Kidney (tissue), 14 donors: ENCODE measurements around the gene SYDE2. TPM values are rescaled to one million over a fixed set of nuclear protein-coding genes. Genes with fewer than 3 reads are reported as not detected.

Source experiments
- DNase-seq, 5 donors: peaks; one replicate each; pipeline ENCODE4 v3.0.0-alpha.2; 2013 to 2020
- FAIRE-seq: peaks from 2 replicates; lab custom pipeline; 2012; peaks lifted over from hg19 to GRCh38; lab: Jason Lieb, UNC
- H3K27ac ChIP-seq, 2 donors: one replicate each; pipeline ENCODE4 v1.7.0; 2013; ENCODE audit warnings: low read depth in 2 of 2, low read length in 2 of 2, inconsistent platforms in 1 of 2
- H3K27me3 ChIP-seq: one replicate; pipeline ENCODE4 v1.7.1; 2013; ENCODE audit warnings: low read length, inconsistent platforms; ENCODE audit not compliant: control insufficient read depth, insufficient read depth
- H3K36me3 ChIP-seq, 3 donors: one replicate each; pipeline versions ENCODE4 v1.7.0 to v1.7.1; 2013; ENCODE audit warnings: low read length in 3 of 3, control low read depth in 1 of 3, inconsistent platforms in 1 of 3; ENCODE audit not compliant: insufficient read depth in 3 of 3, control insufficient read depth in 2 of 3
- H3K4me1 ChIP-seq, 3 donors: one replicate each; pipeline versions ENCODE4 v1.7.0 to v1.7.1; 2013; ENCODE audit warnings: low read length in 3 of 3, inconsistent platforms in 1 of 3, low read depth in 1 of 3; ENCODE audit not compliant: control insufficient read depth in 2 of 3, insufficient read depth in 2 of 3
- H3K4me3 ChIP-seq, 3 donors: one replicate each; pipeline versions ENCODE4 v1.7.0 to v1.8.1; 2013; ENCODE audit warnings: low read length in 3 of 3, control low read depth in 1 of 3, inconsistent platforms in 1 of 3
- H3K9ac ChIP-seq, 3 donors: one replicate each; pipeline versions ENCODE4 v1.7.0 to v1.7.1; 2013; ENCODE audit warnings: low read length in 3 of 3, control low read depth in 1 of 3, inconsistent platforms in 1 of 3
- H3K9me3 ChIP-seq, 3 donors: one replicate each; pipeline versions ENCODE4 v1.7.0 to v1.7.1; 2013; ENCODE audit warnings: low read length in 3 of 3, control low read depth in 1 of 3, inconsistent platforms in 1 of 3; ENCODE audit not compliant: control insufficient read depth in 2 of 3, insufficient read depth in 1 of 3
- intact Hi-C: fragments of 100-400 bp; cut with DNase I; formaldehyde crosslinking; loops from one replicate; pipeline ENCODE4 v1.11.1; 2022
- polyA plus RNA-seq: library from polyadenylated mRNA; stranded (reverse); fragments of 350-450 nt; fragmentation: Illumina TruSeq; extraction: RNeasy Lipid Tissue Mini Kit (QIAGEN cat#74804); gene quantifications from one replicate; pipeline ENCODE4 v1.2.3, GENCODE V29; 2014; ENCODE audit warnings: low read depth, low replicate concordance; ENCODE audit not compliant: insufficient read depth
- total RNA-seq: library from RNA; stranded (reverse); fragmentation: NEBNext Ultra II Directional; extraction: Animal tissue kit (Norgen Biotek cat#: 25700); gene quantifications from one replicate; pipeline ENCODE4 v1.2.1, GENCODE V29; 2021
- TF ChIP-seq, protein P1 (sequence below): IDR thresholded peaks from 3 replicates; pipeline ENCODE4 v1.5.1; 2012; ENCODE audit warnings: mild to moderate bottlenecking, moderate library complexity, borderline replicate concordance; ENCODE audit not compliant: insufficient read depth; ENCODE audit errors: extremely low read depth
- donor health status: control.
- donor health status: control.
- donor health status: control.
- donor health status: control.
- donor health status: control.
- donor health status: DM: yes; HTN: yes; CAD: no.
- donor health status: Normal renal cell carcinoma (clear cell type).

Gene SYDE2
- total and polyA plus RNA-seq, 2 donors from 2014 or later, result 1.3 to 7.0 TPM

DNA sequence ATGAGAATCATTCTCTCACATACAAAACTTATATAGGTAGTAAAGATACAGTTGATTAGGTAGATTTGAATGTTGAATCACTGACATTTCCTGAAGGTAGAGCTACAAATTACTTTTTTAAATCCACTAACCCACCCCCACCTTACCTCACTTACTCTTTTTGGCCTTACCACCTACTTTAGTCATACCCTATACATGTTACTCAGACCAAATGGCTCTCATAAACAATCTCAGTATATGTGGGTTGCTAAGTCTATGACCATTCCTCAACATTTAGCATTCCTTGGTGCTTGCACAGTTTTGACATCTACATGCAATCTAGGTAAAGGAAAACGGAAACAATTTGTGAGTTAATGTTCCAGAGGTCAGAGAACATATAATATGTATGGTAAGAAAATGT is 26.3 kb downstream of the SYDE2 start:
- Histone ChIP-seq H3K4me1 (no peaks in the 10 kb centered on the region), H3K27ac (no peak overlapping the region), H3K9ac (no peak overlapping the region), H3K9me3 (no peaks in the 10 kb centered on the region), H3K36me3 (peaks cover 0 to 5% (median 2%) of the 10 kb centered on the region in 3 donors), H3K27me3 (no peaks in the 10 kb centered on the region), H3K4me3 (no peak overlapping the region)
- FAIRE-seq, result no peak
- intact Hi-C loops, result no loop called here
- TF ChIP-seq, protein P1, sequence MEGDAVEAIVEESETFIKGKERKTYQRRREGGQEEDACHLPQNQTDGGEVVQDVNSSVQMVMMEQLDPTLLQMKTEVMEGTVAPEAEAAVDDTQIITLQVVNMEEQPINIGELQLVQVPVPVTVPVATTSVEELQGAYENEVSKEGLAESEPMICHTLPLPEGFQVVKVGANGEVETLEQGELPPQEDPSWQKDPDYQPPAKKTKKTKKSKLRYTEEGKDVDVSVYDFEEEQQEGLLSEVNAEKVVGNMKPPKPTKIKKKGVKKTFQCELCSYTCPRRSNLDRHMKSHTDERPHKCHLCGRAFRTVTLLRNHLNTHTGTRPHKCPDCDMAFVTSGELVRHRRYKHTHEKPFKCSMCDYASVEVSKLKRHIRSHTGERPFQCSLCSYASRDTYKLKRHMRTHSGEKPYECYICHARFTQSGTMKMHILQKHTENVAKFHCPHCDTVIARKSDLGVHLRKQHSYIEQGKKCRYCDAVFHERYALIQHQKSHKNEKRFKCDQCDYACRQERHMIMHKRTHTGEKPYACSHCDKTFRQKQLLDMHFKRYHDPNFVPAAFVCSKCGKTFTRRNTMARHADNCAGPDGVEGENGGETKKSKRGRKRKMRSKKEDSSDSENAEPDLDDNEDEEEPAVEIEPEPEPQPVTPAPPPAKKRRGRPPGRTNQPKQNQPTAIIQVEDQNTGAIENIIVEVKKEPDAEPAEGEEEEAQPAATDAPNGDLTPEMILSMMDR, result no peak
- no peak for DNase-seq

DNA sequence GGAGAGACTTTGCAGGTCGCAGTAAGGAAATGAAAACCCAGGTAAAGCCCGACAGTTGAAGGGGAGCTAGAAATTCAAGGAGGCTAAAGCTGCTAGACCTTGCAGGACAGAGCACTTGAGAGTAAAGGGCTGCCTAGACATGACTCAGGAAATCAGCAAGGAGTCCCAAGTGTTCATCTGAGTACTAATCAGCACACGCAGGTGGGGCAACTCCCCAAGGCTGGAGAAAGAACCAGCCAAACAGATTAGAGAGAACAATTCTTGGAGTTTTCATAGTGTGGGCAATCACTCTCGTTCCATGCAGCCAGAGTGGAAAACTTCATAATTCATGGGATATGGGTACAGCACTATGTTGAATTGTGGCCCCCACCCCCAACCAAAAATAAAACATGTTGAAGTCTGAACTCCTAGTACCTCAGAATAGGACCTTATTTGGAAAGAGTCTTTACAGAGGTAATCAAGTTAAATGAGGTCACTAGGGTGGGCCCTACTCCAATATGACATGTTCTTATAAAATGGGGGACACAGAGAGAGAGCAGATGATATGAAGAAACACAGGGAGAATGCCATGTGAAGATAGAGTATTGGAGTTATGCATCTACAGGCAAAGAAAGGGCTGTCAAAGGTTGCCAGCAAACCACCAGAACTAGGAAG is 28.0 kb downstream of the SYDE2 start:
- no peak overlapping the region for H3K9ac ChIP-seq
- no peak for FAIRE-seq
- TF ChIP-seq, protein P1, result no peak
- intact Hi-C loops, result no loop called here
- H3K36me3 ChIP-seq, result peaks cover 0 to 5% (median 2%) of the 10 kb centered on the region in 3 donors
- no peaks in the 10 kb centered on the region for H3K27me3 ChIP-seq
- no peaks in the 10 kb centered on the region for H3K9me3 ChIP-seq
- no peak overlapping the region for H3K4me3 ChIP-seq
- no peaks in the 10 kb centered on the region for H3K4me1 ChIP-seq
- H3K27ac ChIP-seq, result no peak overlapping the region
- DNase-seq, result no peak

DNA sequence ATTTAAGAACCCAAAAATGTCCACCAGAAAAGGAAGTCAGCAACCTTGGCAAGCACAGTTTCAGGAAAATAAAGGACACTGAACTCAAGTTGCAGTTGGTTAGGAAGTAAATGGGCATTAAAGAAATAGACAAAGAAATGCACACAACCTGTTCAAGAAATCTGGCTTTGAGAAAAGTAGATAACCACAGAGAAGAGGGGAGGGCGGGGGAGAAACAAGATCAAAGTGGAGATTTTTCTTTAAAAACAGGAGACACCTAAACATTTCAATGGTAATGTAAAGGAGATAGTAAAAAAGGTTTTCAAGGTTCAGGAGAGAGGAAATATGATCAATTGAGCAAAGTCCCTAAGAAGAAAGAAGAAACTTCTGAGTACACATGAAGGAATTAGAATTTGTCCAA is 29.1 kb downstream of the SYDE2 start:
- FAIRE-seq (no peak), DNase-seq (no peak)
- H3K4me3 ChIP-seq, result no peak overlapping the region
- TF ChIP-seq, protein P1, result no peak
- H3K9me3 ChIP-seq, result no peaks in the 10 kb centered on the region
- intact Hi-C loops, result no loop called here
- H3K9ac ChIP-seq, result no peak overlapping the region
- H3K27ac ChIP-seq, result no peak overlapping the region
- H3K36me3 ChIP-seq, result no peaks in the 10 kb centered on the region
- no peaks in the 10 kb centered on the region for H3K27me3 ChIP-seq
- H3K4me1 ChIP-seq, result no peaks in the 10 kb centered on the region
